Mucosa of rectum (tissue), 2 donors: ENCODE measurements around the gene FOLH1.
"Not testable (repeated sequence)": the region's sequence is repeated elsewhere in the genome, so short reads cannot be mapped to it uniquely, and the experiment has no call there.

Experiments used
- H3K27ac ChIP-seq, 2 donors: one replicate each; pipeline ENCODE4 v1.7.0; 2013; ENCODE audit warnings: inconsistent platforms in 2 of 2, low read depth in 2 of 2, low read length in 2 of 2
- H3K27me3 ChIP-seq, 2 donors: one replicate each; pipeline ENCODE4 v1.7.0; 2013; ENCODE audit warnings: low read length in 2 of 2; ENCODE audit not compliant: control insufficient read depth in 2 of 2, insufficient read depth in 2 of 2
- H3K36me3 ChIP-seq, 2 donors: one replicate each; pipeline ENCODE4 v1.7.0; 2013; ENCODE audit warnings: low read length in 2 of 2; ENCODE audit not compliant: control insufficient read depth in 2 of 2, insufficient read depth in 2 of 2
- H3K4me1 ChIP-seq, 2 donors: one replicate each; pipeline ENCODE4 v1.7.0; 2013; ENCODE audit warnings: low read length in 2 of 2, mild to moderate bottlenecking in 1 of 2; ENCODE audit not compliant: control insufficient read depth in 2 of 2, insufficient read depth in 2 of 2
- H3K4me3 ChIP-seq, 2 donors: one replicate each; pipeline ENCODE4 v1.7.0; 2013; ENCODE audit warnings: low read length in 2 of 2
- H3K9ac ChIP-seq, 2 donors: one replicate each; pipeline ENCODE4 v1.7.0; 2013; ENCODE audit warnings: low read length in 2 of 2, low read depth in 1 of 2, mild to moderate bottlenecking in 1 of 2
- H3K9me3 ChIP-seq, 2 donors: one replicate each; pipeline ENCODE4 v1.7.0; 2013; ENCODE audit warnings: low read length in 2 of 2; ENCODE audit not compliant: control insufficient read depth in 2 of 2
- donor health status: healthy.
- donor health status: Normal muscosa, but diverticular disease.

FOLH1 gene

DNA sequence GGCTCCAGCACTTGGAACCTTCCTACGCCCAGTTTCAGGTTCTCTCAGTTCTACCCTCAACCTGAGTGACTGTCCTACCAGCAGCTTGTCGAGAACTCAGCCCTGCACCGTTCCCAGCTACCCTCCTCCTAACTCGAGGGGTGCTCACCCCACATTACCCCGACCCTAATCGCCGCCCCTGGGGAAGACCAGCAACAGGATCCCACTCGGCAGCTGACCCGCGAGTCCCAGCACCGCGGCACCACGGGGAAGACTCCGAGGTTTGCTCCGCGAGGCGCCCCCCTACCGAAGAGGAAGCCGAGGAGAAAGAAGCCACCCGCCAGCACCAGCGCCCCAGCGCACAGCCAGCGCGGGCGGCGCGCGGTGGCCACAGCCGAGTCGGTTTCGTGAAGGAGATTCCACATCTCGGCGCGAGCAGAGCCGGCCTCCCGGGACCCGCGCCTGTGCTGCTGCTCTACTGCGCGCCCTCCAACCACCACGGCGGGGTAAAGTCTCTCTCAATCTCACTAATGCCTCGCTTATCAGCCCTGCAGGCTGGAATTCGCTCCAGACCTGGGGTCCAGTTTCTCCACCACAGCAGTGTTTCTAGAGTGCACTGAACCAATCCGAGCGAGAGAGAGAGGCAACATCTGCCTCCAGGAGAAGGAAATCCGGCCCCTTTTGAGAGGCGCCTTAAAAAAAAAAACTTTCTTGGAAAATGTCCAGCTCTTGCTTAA is at the start of gene FOLH1:
Gene FOLH1 (minus strand): TSS at position 597 of the 716 bp plus-strand sequence. CDS start 193 bp downstream, at position 404.
- Histone ChIP-seq H3K27me3 (peaks cover 6 to 9% of the 10 kb centered on the region in 2 donors), H3K4me3 (peak within 1 kb of the TSS in 1 of 2 donors; percentile 44), H3K27ac (no peak within 1 kb of the TSS), H3K9me3 (no peaks in the 10 kb centered on the region), H3K36me3 (no peaks in the 10 kb centered on the region), H3K4me1 (no peaks in the 10 kb centered on the region), H3K9ac (no peak within 1 kb of the TSS)

DNA sequence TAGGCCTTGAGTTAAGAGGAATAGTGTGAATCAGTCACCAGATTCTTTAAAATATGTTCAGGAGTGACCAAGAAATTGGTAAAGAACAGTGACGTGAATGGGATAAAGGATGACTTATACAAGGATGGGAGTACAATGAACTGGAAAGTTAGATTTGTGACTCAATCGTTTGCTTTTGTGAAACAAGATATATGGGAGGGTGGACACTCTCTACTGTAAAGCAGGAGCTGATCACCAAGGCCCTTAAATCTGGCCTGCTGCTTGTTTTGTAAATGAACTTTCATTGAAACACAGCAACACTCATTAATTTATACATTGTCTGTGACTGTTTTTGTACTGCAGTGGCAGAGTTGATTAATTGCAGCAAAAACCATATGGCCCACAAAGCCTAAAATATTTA is 46.7 kb upstream of the FOLH1 start:
- not testable (repeated sequence) for H3K4me3 ChIP-seq, H3K4me1 ChIP-seq, H3K36me3 ChIP-seq, H3K9me3 ChIP-seq, H3K27me3 ChIP-seq, H3K27ac ChIP-seq, H3K9ac ChIP-seq

GRCh38 chr11:49251212-49251611 is 42.8 kb upstream of the FOLH1 start:
- H3K9me3 ChIP-seq, H3K9ac ChIP-seq, H3K27ac ChIP-seq, H3K27me3 ChIP-seq, H3K36me3 ChIP-seq, H3K4me3 ChIP-seq, H3K4me1 ChIP-seq: not testable (repeated sequence)

DNA sequence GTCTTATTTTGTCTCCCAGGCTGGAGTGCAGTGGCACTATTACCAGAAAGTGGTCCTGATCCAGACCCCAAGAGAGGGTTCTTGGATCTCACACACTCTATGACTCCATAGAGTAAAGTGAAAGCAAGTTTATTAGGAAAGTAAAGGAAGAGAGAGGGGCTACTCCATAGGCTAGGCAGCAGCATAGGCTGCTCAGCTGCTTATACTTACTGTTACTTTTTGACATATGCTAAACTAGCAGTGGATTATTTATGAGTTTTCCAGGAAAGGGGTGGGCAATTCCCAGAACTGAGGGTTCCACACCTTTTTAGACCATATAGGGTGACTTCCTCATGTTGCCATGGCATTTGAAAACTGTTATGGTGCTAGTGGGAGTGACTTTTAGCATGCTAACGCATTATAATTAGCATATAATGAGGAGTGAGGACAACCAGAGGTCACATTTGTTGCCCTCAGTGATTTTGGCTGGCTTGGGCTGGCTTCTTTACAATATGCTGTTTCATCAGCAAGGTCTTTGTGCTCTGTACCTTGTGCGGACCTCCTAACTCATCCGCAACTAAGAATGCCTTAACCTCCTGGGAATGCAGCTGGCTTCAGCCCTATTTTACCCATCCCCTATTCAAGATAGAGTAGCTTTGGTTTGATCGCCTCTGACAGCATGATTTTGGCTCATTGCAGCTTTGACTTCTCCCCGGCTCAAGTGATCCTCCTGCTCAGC is 42.2 kb upstream of the FOLH1 start:
- H3K4me1 ChIP-seq, H3K27ac ChIP-seq, H3K9me3 ChIP-seq, H3K36me3 ChIP-seq, H3K4me3 ChIP-seq, H3K9ac ChIP-seq, H3K27me3 ChIP-seq: not testable (repeated sequence)

DNA sequence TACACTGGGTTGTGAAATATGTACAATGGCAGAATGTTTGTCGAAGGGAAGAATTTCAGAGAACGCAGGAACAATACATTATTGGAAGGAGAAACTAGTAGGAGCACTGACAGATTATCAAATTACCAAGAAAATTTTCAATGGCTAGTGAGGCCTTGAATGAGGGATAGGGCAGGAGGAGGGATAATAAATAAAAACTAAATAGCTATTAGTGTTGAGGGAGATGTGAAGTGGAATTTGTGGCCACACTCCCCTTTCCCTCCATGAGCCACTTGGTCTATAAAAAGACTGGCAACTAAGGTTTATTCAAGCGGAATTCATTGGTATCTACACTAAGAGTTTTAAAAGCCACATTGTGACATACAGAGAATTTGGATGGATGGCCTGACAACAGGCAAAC is 41.0 kb upstream of the FOLH1 start:
- H3K27ac ChIP-seq, H3K4me3 ChIP-seq, H3K36me3 ChIP-seq, H3K9me3 ChIP-seq, H3K4me1 ChIP-seq, H3K27me3 ChIP-seq, H3K9ac ChIP-seq: not testable (repeated sequence)

GRCh38 chr11:49233685-49234084 is 25.3 kb upstream of the FOLH1 start:
- H3K27me3 ChIP-seq = not testable (repeated sequence)

DNA sequence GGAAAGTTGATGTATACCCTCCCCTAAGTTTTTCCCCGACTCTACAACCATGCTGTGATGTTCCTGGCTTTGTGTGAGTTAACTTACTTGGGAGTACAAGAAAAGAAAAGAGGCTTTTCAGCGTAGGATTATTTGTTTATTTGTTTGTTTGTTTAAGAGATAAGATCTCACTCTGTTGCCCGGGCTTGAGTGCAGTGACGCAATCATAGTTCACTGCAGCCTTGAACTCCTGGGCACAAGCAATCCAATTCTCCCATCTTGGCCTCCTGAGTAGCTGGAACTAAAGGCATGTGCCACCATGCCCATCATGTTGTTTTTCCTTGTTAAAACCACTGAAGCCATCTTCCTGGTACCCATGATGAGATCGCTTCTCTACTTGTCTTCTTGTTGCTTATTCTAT is 24.6 kb upstream of the FOLH1 start:
- not testable (repeated sequence) for H3K9ac ChIP-seq, H3K27ac ChIP-seq, H3K36me3 ChIP-seq, H3K4me3 ChIP-seq, H3K4me1 ChIP-seq, H3K27me3 ChIP-seq, H3K9me3 ChIP-seq

More at GRCh38 chr11:49233685-49234084, 25.3 kb upstream of the FOLH1 start:
- H3K36me3 ChIP-seq, H3K27ac ChIP-seq, H3K9ac ChIP-seq, H3K9me3 ChIP-seq, H3K4me3 ChIP-seq, H3K4me1 ChIP-seq: not testable (repeated sequence)

GRCh38 chr11:49231725-49232124 is 23.3 kb upstream of the FOLH1 start:
- H3K4me1 ChIP-seq, H3K36me3 ChIP-seq, H3K27me3 ChIP-seq: not testable (repeated sequence)

GRCh38 chr11:49230534-49230933 is 22.1 kb upstream of the FOLH1 start:
- H3K27me3 ChIP-seq, H3K36me3 ChIP-seq, H3K27ac ChIP-seq: not testable (repeated sequence)

More at GRCh38 chr11:49231725-49232124, 23.3 kb upstream of the FOLH1 start:
- H3K9me3 ChIP-seq, H3K9ac ChIP-seq, H3K4me3 ChIP-seq, H3K27ac ChIP-seq: not testable (repeated sequence)

GRCh38 chr11:49230001-49230400 is 21.6 kb upstream of the FOLH1 start:
- H3K9ac ChIP-seq, H3K27me3 ChIP-seq, H3K27ac ChIP-seq, H3K36me3 ChIP-seq, H3K9me3 ChIP-seq, H3K4me3 ChIP-seq, H3K4me1 ChIP-seq: not testable (repeated sequence)

More at GRCh38 chr11:49230534-49230933, 22.1 kb upstream of the FOLH1 start:
- H3K4me3 ChIP-seq, H3K4me1 ChIP-seq, H3K9me3 ChIP-seq, H3K9ac ChIP-seq: not testable (repeated sequence)
